ENCODE results near the gene SHB.

DNA sequence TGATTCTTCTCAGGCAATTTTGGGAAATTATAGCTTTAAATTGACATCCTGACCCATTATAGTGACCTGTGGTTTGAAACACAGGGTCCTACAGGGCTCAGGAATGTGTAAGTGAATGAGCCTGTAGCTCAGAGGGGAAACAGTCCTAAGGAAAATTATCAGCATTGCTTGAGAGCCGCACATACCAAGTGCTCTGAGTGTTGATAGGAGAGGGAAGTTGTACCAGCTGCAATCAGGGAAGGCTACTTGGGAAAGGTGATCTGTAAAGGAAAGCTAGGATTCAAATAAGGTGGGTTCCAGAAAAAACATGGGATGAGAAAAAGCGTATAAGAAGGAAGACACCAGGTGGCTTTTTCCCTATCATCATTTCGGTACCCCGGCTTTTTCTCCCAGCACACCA lies 160.7 kb downstream of the SHB start:
- TF ChIP-seq, protein P1, sequence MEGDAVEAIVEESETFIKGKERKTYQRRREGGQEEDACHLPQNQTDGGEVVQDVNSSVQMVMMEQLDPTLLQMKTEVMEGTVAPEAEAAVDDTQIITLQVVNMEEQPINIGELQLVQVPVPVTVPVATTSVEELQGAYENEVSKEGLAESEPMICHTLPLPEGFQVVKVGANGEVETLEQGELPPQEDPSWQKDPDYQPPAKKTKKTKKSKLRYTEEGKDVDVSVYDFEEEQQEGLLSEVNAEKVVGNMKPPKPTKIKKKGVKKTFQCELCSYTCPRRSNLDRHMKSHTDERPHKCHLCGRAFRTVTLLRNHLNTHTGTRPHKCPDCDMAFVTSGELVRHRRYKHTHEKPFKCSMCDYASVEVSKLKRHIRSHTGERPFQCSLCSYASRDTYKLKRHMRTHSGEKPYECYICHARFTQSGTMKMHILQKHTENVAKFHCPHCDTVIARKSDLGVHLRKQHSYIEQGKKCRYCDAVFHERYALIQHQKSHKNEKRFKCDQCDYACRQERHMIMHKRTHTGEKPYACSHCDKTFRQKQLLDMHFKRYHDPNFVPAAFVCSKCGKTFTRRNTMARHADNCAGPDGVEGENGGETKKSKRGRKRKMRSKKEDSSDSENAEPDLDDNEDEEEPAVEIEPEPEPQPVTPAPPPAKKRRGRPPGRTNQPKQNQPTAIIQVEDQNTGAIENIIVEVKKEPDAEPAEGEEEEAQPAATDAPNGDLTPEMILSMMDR (IDR thresholded peaks at IDR 0.05; ENCODE audit: low read length) = no peak
- no peak for TF ChIP-seq EZH2 (IDR thresholded peaks at IDR 0.05; ENCODE audit: borderline replicate concordance, low read length)

All from OCI-LY1 (cell line).